Posterior cingulate gyrus (tissue), 11 donors: Measurements from ENCODE around the gene ZNF280A.
"Not testable (repeated sequence)": the region's sequence is repeated elsewhere in the genome, so short reads cannot be mapped to it uniquely, and the experiment has no call there.

Experiments used
- DNase-seq, 10 donors: peaks; one replicate each; pipeline versions ENCODE4 v3.0.0 to v3.0.0-alpha.2; 2020 to 2021; ENCODE audit warnings: mixed read lengths in 3 of 10
- intact Hi-C: fragments of 100-400 bp; cut with DNase I; formaldehyde crosslinking; loops from one replicate; pipeline ENCODE4 v1.15.1; 2023

The ZNF280A gene

DNA sequence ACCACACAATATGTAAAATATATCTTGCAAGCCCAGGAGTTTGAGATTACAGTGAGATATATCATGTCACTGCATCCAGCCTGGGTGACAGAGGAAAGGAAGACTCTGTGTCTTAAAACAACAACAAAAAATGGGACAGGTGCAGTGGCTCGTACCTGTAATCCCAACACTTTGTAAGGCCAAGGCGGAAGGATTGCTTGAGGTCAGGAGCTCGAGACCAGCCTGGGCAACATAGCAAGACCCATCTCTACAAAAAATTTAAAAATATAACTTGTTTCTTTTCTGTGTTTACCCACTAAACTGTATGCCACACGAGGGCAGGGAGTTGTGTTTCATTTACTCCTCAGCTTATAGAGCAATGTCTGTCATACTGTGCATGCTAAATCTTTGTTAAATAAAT is 3.1 kb downstream of the ZNF280A start:
- DNase-seq, result no peak
- intact Hi-C loops, result no loop called here

DNA sequence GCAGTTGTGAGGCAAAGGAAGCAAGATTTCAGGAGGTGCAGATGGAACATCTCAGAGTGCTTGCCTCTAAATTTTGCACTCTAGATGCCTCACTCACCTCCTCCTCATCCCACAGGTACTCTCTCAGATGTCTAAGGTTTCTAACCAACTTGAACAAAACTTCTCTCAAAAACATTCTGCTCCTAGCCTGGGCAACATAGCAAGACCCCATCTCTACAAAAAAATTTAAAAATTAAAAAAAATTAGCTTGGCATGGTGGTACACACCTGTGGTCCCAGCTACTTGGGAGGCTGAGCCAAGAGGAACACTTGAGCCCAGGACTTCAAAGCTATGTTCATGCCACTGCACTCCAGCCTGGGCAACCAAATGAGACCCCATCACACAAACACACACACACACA is 4.2 kb downstream of the ZNF280A start:
- DNase-seq, result no peak

DNA sequence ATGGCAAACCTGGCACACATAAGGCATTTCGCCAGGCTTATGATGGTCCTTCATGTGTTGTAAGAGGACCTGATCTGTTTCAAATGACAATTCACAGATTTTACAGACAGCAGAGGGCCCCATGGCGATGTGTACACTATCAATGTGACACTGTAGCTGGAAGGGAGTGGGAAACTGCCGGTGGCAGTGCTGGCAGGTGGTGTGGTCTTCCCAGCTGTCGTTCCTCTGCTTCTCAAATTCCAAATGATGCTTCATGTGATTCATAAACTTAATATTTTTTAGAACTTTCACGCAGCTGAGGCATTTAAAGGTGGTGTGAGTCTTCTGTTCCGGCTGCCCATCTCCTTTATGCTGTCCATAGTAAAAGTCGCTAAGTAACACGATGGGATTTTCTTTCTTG is 5.6 kb downstream of the ZNF280A start:
- not testable (repeated sequence) for DNase-seq
- intact Hi-C loops, result loop anchor here (5.0 kb wide), 1 partner anchor 443 kb away; no protein-coding TSS in a partner anchor

More for the DNA sequence above, 4.2 kb downstream of the ZNF280A start:
- intact Hi-C loops, result no loop called here

DNA sequence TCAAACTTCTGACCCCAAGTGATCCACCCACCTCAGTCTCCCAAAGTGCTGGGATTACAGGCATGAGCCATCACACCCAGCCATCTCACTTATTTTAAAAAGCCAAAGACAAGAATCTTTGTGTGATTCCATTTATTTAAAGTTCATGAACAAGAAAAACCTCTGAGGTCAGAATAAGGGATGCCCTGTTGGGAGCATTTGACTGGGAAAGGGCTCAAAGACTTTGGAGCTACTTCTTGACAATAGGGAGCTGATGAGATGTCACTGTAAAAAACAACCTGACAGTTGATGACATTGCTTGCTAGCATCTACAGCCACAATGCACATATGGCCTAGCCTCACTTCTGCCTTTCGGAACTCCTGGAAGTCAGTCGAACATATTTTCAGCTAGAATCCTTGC is 6.5 kb downstream of the ZNF280A start:
- intact Hi-C loops, result loop anchor here (5.0 kb wide), 1 partner anchor 444 kb away; no protein-coding TSS in a partner anchor
- DNase-seq, result no peak

DNA sequence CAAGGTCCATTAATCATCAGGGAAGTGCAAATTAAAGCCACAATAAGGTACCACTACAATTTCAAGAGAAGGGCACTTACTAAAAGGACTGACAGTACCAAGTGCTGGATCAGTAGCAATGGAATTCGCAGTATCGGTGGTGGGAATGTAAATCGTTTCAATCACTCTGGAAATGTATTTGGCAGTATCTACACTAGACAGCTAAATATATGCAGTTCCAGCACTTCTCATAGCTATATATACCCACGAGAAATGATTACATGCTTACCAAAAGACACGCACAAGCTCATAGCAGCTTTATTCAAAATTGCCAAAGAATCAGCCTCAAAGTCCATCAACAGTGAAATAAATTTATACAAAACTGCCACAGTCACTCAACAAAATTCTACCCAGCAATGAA is 7.1 kb downstream of the ZNF280A start:
- intact Hi-C loops, result loop anchor here (5.0 kb wide), 1 partner anchor 444 kb away; no protein-coding TSS in a partner anchor

DNA sequence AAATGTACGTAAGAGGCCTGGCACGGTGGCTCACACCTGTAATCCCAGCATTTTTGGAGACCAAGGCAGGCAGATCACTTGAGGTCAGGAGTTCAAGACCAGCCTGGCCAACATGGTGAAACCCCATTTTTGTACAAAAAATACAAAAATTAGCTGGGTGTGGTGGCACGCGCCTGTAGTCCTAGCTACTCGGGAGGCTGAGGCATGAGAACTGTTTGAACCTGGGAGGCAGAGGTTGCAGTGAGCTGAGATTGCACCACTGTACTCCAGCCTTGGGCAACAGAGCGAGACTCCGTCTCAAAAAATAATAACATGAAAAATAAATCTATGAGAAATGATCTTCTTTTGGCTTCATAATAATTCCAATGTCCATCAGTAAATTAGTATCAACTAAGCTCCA is 9.2 kb downstream of the ZNF280A start:
- not testable (repeated sequence) for DNase-seq
- intact Hi-C loops, result loop anchor here (5.0 kb wide), 1 partner anchor 446 kb away; no protein-coding TSS in a partner anchor

More for the DNA sequence above, 7.1 kb downstream of the ZNF280A start:
- DNase-seq, result no peak

DNA sequence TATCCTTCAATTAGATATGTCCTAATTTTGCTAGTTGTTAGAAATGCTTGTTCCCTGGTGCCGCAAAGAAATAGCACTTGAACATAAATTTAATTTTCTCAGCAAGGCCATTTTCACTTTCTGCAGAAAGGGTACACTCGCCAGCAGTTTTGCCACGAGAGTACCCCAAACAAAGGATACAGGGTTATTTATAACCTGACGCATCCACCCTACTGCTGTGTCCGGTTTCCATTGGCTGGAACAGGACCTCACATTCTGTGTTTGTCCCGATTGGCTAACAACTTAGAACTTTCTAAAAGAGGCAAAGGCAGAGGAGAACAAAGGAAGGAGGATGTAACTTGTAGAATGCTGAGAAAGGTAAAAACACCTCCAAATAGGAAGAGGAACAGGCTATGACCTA is 10.2 kb downstream of the ZNF280A start:
- not testable (repeated sequence) for DNase-seq
- intact Hi-C loops, result loop anchor here (5.0 kb wide), 1 partner anchor 447 kb away; no protein-coding TSS in a partner anchor

DNA sequence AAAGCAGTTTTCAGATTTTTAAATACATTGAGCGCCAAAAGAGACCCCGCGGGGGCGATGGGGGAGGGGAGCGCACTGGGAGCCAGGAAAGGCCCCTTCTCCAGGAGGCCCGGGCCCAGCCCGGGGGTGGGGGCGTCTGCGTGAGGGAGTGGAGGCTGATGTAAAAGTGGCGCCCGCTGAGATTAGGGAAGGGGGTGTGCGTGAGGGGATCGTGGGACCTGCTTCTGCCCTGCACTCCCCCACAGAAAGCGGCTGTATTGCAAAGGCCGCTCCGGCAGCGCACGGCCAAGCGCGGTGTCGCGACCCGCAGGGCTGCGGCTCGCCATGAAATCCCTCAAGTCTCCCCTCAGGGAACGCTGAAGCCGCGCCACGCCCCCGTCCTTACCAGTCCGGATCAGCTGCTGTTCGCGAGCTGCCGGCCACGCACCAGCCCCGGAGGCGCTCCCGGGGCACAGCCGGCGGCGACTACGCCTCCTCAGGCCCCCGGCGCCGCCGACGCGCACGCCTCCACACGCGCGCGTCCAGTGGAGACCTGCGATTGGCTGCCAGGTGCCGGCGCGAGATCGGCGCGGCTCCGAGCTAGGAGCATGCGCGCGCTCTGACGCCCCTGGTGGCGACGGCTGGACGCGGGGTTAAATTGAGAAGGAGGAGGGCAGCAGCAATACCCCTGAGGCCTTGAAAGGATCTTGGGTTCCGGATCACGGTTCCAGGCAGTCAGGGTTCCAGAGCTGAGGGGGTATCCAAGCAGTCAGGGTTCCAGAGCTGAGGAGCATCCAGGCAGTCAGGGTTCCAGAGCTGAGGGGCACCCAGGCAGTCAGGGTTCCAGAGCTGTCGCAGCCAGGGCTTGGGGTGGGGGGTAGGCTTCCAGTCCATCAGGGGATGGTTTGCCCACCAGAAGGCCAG is 11.5 kb downstream of the ZNF280A start, which contains the start of gene ZNF280B:
TSS of gene ZNF280B (minus strand) at position 469 of the 903 bp plus-strand sequence. CDS start 19,344 bp downstream, outside the sequence.
- DNase-seq, result peak; percentile 59 to 97 (median 75)
- intact Hi-C loops, result no loop called here

DNA sequence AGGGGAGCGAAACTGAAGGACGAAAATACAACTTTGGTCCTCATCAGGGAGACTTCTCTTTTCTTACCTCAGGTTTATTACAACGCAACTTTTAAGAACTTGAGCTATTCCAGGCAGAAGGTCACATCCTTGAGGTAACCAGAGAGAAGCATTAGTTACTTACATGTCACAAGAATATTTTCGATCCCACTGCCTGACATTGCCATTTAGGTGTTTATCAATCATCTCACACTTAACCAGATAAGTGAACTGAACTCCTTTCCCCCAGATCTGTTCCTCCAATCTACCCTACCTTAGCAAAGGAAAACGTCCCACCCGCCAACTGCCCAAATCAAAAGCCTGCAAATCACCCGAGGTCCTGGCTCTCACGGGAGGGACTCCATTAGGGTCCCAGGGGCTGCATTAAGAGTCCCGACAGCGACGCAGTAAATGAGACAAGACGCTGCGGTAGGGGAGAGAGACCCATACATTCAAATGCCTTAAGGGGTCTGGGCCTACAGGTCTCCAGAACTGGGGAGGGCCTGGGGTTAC is 12.3 kb downstream of the ZNF280A start:
- no peak for DNase-seq
- intact Hi-C loops, result no loop called here

DNA sequence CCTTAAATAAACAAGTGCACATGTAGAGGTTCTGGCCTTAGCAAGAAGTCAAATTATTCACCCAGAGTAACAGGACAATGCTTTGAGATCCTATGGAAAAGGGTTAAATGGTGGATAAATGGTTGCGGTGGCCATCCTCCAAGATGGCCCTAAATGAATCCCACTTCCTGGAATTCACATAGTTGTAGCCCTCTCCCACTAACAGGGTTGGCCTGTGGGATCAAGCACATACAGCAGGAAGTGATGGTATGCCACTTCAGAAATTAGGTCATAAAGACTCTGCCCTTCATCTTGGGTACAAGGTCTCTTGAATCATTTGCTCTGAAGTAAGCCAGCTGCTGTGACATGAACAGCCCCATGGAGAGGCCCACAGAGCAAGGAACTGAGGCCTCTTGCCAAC is 13.3 kb downstream of the ZNF280A start:
- intact Hi-C loops, result no loop called here

DNA sequence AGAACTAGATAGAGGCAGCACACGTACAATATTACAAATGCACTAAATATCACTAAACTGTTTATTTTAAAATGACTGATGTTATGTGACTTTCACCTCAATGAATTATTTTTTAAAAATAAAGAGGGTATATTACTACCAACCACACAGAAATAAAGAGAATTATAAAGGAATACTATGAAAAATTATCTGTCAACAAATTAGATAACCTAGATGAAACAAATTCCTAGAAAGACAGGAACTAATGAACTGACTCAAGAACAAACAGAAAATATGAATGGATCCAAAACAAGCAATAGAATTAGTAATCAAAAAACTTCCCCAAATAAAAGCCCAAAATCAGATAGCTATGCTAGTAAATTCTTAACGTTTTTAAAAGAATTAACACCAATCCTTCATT is 21.8 kb downstream of the ZNF280A start:
- intact Hi-C loops, result no loop called here
- DNase-seq, result no peak

More for the DNA sequence above, 13.3 kb downstream of the ZNF280A start:
- no peak for DNase-seq

DNA sequence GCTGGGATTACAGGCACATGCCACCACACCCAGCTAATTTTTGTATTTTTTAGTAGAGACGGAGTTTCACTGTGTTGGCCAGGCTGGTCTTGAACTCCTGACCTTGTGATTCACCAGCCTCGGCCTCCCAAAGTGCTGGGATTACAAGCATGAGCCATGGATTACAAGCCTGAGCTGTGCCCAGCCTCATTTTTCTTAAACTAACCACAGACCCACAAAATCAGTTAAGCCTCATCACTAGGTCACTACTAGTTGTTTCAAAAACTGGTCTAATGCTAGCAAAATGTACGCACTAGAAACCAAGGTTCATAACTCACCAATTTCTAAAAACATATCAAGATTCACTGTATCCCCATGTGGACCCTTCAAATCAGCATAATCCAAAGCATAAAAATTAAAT is 28.5 kb downstream of the ZNF280A start:
- intact Hi-C loops, DNase-seq: not testable (repeated sequence)

DNA sequence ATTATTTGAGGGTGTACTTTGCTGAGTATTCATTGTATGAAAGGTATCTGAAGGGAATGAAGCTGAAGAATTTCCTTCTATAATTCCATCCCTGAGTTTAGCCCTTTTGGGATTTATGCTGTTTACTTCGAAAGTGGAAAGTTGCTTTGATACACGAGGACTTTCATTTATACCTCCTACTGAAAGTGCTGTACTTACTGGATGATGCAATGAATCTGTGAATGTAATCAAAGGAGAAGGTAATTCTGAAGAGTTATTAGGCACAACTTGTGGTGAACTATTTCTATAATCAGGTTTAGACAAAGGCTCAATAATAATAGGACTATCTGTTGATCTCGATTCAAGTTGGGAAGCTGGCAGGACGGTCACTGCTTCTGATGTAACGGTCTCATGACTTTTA is 31.3 kb downstream of the ZNF280A start:
- DNase-seq, result no peak
- intact Hi-C loops, result no loop called here

DNA sequence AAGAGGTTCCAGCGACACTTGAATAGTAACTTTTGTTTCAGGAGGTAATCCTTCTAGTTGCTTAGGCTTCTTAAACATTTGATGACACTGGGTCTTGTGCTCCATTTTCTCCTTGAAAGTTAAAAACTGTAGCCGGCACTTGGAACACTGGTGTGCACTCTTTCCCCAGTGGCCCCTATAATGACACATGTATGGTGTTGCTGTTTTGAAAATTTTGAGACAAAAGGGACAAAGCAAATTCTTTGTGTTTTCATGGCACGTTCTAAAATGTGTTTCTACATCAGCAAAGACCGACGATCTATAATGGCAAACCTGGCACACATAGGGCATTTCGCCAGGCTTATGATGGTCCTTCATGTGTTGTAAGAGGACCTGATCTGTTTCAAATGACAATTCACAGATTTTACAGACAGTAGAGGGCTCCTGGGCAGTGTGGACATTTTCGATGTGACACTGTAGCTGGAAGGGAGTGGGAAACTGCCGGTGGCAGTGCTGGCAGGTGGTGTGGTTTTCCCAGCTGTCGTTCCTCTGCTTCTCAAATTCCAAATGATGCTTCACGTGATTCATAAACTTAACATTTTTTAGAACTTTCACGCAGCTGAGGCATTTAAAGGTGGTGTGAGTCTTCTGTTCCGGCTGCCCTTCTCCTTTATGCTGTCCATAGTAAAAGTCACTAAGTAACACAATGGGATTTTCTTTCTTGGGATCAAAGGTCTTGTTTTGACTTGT is 32.0 kb downstream of the ZNF280A start:
- DNase-seq, result no peak
- intact Hi-C loops, result no loop called here

DNA sequence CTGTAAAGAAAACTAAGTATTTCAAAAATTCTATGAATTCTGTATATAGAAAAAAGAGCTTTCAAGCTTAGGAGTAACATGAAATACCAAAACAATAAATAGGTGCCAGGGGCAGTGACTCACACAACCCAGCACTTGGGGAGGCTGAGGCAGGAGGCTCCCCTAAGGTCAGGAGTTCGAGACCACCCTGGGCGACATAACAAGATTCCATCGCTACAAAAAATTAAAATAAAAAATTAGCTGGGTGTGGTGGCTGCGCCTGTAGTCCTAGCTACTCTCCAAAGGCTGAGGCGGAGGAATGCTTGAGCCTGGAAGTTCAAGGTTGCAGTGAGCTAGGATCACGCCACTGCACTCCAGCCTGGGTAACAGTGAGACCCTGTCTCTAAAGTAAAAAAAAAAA is 33.0 kb downstream of the ZNF280A start:
- intact Hi-C loops, result no loop called here

DNA sequence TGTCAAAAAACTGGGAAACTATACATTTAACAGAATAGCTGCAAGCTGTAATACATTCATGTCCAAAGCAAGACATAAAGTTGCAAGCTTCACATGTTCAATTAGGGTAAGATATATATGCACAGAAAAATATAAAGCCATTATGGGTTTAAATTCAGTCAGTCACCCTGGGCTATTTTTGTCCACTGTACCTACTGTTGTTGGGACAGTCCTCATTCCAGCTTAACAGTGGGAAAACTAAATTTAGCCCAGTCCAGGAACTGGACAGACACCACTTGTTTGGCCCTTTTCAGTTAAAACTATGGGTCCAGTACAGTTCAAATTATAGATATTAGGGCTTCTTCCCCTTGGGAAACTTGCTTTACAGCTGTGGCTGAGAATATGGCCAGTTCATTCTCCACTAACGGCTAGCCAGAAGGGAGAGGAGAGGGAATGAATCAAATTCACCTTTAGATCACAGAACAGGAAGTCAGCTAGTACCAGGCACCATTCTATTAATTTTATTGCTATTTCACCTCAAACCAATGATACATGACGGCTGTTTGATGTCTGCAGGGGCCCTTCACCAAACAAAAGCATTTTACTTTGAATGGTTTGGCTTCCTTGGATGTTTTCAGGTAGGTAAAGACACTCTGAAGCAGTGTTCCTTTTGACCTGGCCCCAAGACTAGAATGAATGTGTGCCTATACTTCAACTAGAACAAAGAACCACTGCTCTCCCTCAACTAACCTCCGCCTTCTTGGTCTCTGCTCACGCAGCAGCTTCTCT is 33.8 kb downstream of the ZNF280A start:
- DNase-seq, result no peak
- intact Hi-C loops, result no loop called here

More for the DNA sequence above, 33.0 kb downstream of the ZNF280A start:
- no peak for DNase-seq

DNA sequence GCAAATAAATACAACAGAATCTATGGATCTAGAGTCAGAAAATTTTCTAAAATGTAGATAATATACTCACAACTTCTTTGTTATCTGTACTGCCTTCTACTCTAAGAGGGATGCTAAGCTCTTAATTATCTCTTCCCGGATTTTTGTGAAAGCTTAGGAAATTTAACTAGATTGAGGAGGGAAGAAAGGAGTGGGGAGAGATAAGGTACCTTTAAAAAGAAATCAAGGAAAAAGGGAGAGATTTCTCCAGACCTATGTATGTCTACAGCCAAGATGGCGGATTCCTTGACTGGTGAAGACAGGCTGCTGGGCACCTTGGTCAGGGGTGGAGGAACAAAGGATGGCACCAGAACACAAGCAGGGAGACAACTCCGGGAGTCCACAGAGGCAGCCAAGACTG is 34.5 kb downstream of the ZNF280A start:
- intact Hi-C loops, result no loop called here
- no peak for DNase-seq

DNA sequence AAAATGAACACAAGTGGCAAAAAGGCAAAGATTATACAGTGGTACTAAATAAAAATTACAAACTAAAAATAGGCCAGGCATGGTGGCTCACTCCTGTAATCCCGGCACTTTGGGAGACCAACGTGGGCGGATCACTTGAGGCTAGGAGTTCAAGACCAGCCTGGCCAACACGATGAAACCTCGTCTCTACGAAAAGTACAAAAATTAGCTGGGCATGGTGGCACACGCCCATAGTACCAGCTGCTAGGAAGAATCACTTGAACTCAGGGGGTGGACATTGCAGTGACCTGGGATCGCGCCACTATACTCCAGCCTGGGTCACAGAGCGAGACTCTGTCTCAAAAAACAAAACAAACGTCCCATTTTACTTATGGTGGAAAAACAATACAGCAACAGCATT is 36.0 kb downstream of the ZNF280A start:
- intact Hi-C loops, result no loop called here
- DNase-seq, result no peak

DNA sequence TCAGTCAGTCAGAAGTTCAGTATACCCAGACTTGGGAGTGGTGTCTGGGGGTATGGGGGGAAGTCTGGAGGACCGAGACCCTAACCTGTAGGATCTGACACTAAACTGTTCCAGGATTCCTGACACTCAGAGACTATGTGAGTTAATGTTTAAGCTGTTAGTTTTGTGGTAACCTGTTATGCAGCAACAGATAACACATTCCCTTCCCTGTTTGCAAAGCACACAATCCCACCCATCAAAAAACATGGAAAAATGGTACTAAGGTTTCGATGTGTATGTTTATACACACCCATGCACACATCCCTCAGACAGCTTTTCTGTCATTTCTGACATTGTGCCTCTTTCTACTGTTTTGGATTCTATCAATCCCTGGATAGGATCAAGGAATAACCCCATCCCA is 39.1 kb downstream of the ZNF280A start:
- DNase-seq, result no peak
- intact Hi-C loops, result no loop called here

DNA sequence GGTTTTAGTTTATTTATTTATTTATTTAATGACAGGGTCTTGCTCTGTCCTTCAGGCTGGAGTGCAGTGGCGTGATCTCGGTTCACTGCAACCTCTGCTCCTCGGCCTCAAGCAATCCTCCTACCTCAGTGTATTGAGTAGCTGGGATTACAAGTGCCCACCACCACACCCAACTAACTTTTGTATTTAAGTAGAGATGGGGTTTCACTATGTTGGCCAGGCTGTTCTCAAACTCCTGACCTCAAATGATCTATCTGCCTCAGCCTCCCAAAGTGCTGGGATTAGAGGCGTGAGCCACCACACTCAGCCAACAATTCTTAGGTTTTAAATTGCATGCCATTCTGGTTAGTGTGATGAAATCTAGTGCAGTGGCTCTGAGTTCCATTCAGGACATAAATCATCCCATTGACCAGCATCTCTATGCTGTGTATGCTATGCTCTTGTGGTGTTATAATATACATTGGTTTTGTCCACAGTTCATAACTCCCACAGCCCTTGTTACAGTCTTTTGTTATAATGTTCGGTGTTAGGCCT is 40.0 kb downstream of the ZNF280A start:
- no peak for DNase-seq
- intact Hi-C loops, result no loop called here
